Stomach smooth muscle (tissue), 2 donors: ENCODE results near the gene PNPLA7.
"Not testable (repeated sequence)": the region's sequence is repeated elsewhere in the genome, so short reads cannot be mapped to it uniquely, and the experiment has no call there.

Source experiments
- H3K27ac ChIP-seq: one replicate; pipeline ENCODE4 v1.7.0; 2013; ENCODE audit warnings: mild to moderate bottlenecking, low read length, inconsistent platforms
- H3K27me3 ChIP-seq, 2 donors: one replicate each; pipeline ENCODE4 v1.7.0; 2013; ENCODE audit warnings: low read length in 2 of 2; ENCODE audit not compliant: insufficient read depth in 2 of 2, control insufficient read depth in 1 of 2
- H3K36me3 ChIP-seq, 2 donors: one replicate each; pipeline ENCODE4 v1.7.0; 2013; ENCODE audit warnings: low read length in 2 of 2; ENCODE audit not compliant: control insufficient read depth in 2 of 2, insufficient read depth in 2 of 2
- H3K4me1 ChIP-seq: one replicate; pipeline ENCODE4 v1.7.0; 2013; ENCODE audit warnings: low read length; ENCODE audit not compliant: control insufficient read depth, insufficient read depth
- H3K4me3 ChIP-seq, 2 donors: one replicate each; pipeline ENCODE4 v1.7.0; 2013; ENCODE audit warnings: low read length in 2 of 2
- H3K9ac ChIP-seq, 2 donors: one replicate each; pipeline ENCODE4 v1.7.0; 2013; ENCODE audit warnings: low read length in 2 of 2, mild to moderate bottlenecking in 1 of 2
- H3K9me3 ChIP-seq, 2 donors: one replicate each; pipeline ENCODE4 v1.7.0; 2013; ENCODE audit warnings: low read length in 2 of 2; ENCODE audit not compliant: control insufficient read depth in 2 of 2
- donor health status: healthy.
- donor health status: Pancreatic carcinoma.

Gene PNPLA7

DNA sequence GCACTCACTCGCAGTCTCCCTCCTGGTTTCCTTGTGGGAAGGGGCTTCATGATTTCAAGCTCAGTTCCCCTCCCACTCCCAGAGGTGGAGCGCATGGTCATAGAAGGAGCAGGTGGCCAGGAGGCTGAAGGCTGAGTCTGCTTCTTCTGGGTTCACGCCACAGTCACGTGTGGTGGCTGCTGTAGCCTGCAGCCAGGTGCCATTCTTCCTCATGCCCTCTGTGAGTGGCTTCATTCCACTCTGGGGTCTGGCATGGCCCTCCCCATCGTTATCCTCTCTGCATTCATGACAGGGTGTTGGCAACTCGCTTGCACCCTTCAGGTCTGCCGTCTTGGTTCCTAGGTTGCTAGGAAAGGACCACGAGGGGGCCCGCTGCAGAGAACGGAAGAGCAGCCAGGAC, 5.0 kb upstream of the PNPLA7 start:
- peaks cover 14% of the 10 kb centered on the region for H3K4me1 ChIP-seq
- H3K9ac ChIP-seq = no peak overlapping the region
- no peaks in the 10 kb centered on the region for H3K27me3 ChIP-seq
- H3K27ac ChIP-seq = no peak overlapping the region
- no peak overlapping the region for H3K4me3 ChIP-seq
- H3K36me3 ChIP-seq = peaks cover 15 to 25% of the 10 kb centered on the region in 2 donors
- H3K9me3 ChIP-seq = no peaks in the 10 kb centered on the region

- Histone ChIP-seq H3K9ac (no peak overlapping the region), H3K4me3 (no peak overlapping the region), H3K9me3 (no peaks in the 10 kb centered on the region), H3K27me3 (no peaks in the 10 kb centered on the region), H3K36me3 (peaks cover 15 to 21% of the 10 kb centered on the region in 2 donors), H3K4me1 (peaks cover 18% of the 10 kb centered on the region), H3K27ac (no peak overlapping the region)
Measured at GRCh38 chr9:137554349-137554748, 4.1 kb upstream of the PNPLA7 start.

DNA sequence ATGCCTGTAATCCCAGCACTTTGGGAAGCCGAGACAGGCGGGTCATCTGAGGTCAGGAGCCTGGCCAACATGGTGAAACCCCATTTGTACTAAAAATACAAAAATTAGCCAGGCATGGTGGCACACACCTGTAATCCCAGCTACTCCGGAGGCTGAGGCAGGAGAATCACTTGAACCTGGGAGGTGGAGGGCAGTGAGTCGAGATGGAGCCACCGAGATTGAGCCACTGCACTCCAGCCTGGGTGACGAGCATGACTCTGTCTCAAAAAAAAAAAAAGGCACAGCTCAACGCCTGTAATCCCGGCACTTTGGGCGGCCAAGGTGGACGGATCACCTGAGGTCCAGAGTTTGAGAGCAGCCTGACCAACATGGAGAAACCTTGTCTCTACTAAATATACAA, 3.5 kb upstream of the PNPLA7 start:
- H3K4me3 ChIP-seq, H3K9ac ChIP-seq, H3K27ac ChIP-seq, H3K9me3 ChIP-seq, H3K27me3 ChIP-seq: not testable (repeated sequence)
- H3K4me1 ChIP-seq = peaks cover 18% of the 10 kb centered on the region
- H3K36me3 ChIP-seq = peaks cover 15 to 21% of the 10 kb centered on the region in 2 donors

DNA sequence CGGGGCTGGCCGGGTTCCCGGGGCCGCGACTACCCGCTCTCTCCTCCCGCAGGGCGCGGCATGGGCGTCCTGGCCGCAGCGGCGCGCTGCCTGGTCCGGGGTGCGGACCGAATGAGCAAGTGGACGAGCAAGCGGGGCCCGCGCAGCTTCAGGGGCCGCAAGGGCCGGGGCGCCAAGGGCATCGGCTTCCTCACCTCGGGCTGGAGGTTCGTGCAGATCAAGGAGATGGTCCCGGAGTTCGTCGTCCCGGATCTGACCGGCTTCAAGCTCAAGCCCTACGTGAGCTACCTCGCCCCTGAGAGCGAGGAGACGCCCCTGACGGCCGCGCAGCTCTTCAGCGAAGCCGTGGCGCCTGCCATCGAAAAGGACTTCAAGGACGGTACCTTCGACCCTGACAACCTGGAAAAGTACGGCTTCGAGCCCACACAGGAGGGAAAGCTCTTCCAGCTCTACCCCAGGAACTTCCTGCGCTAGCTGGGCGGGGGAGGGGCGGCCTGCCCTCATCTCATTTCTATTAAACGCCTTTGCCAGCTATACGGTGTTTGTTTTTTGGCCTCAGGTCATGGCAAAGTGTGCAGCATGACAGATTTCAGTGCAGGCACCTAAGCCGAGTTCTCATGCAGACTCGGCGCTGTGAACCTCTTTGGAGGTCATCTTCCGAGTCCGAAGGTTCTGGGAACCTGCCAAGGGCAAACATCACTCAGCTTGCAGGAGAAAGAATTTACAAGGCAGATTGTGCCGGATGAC, 2.0 kb upstream of the PNPLA7 start:
- Histone ChIP-seq H3K27ac (peak overlapping the region; percentile 77), H3K27me3 (no peaks in the 10 kb centered on the region), H3K36me3 (peaks cover 15 to 17% of the 10 kb centered on the region in 2 donors), H3K9ac (peak overlapping the region; percentile 69 to 76), H3K4me1 (peaks cover 22% of the 10 kb centered on the region), H3K9me3 (no peaks in the 10 kb centered on the region), H3K4me3 (peak overlapping the region; percentile 69 to 83)

DNA sequence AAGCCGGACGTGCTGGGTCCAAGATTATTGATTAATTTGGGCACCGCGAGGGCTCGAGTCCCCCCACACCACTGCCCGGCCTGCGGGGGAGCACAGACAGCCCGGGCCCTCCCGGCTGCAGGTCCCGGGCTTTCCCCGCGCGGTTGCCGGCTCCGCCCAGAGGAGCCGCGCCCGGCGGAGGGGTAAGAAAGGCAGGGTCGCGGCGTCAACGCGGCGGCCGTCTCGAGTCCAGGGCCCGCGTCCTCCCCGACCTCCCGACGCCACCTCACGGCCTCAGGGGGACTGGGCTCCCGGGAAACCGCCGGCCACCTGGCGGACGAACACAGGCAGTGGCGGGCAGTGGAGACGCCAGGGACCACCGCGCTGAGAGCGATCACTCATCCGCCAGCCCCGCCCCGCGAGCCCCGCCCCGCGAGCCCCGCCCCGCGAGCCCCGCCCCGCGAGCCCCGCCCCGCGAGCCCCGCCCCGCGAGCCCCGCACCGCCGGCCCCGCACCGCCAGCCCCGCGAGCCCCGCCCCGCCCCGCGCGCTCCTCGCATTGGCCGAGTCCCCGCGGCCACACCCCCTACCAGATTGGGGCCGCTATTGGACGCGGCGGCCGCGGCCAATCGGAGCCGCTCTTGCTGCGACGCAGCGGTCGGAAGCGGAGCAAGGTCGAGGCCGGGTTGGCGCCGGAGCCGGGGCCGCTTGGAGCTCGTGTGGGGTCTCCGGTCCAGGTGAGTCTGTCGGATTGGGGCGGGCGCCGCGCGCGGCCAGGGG, 1.2 kb upstream of the PNPLA7 start, which contains the start of gene MRPL41:
Gene MRPL41 (plus strand): TSS at position 616 of the 758 bp plus-strand sequence. CDS start 203 bp downstream, outside the sequence.
- peaks cover 14 to 16% of the 10 kb centered on the region in 2 donors for H3K36me3 ChIP-seq
- peak within 1 kb of the TSS; percentile 69 to 83 for H3K4me3 ChIP-seq
- H3K9ac ChIP-seq = peak within 1 kb of the TSS; percentile 69 to 76
- H3K4me1 ChIP-seq = peaks cover 22% of the 10 kb centered on the region
- no peaks in the 10 kb centered on the region for H3K9me3 ChIP-seq
- H3K27me3 ChIP-seq = no peaks in the 10 kb centered on the region
- peak within 1 kb of the TSS; percentile 77 for H3K27ac ChIP-seq

GRCh38 chr9:137550958-137551263, 709 bp upstream of the PNPLA7 start:
- H3K9me3 ChIP-seq, H3K27me3 ChIP-seq: not testable (repeated sequence)
- Histone ChIP-seq H3K27ac (peak overlapping the region; percentile 41), H3K4me3 (peak overlapping the region; percentile 32 to 79), H3K4me1 (peaks cover 17% of the 10 kb centered on the region), H3K9ac (peak overlapping the region; percentile 47 to 58), H3K36me3 (peaks cover 9 to 11% of the 10 kb centered on the region in 2 donors)

DNA sequence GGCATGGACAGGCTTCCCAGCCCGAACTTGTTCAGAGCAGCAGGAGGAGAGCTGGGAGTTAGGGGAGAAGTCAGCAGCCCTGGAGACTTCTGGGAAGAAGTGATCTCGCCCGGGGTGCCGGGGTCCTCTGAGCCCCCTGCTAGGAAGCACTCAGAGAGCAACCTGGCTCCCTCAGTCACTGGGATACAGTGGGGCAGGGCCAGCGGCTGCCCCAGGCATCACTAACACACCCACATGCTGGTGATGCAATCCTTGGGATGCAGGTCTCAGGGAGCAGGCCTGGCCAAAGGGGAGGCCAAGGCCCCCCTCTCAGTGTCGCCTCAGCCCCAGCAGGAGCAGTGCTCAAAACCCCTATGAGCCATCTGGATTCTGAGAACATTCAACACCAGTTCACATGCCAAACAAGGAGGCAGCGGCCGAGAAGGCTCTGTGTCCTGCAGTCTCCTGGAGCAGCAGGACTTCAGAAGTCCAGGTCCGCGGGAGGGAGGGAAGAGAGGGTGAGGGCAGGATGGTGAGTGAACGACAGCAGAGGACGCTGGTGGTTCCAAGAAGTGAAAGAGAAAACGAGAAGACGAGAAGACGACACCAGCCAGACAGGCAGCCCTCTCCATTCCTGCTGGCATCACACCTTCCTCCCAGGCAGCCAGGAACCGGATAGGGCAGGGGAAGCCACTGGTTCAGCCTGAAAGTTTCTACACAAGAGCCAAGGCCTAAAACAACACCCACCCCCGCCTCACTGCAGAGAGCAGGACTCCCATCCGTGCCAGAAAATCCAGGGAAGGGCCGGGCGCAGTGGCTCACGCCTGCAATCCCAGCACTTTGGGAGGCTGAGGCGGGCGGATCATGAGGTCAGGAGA, 2.3 kb downstream of the PNPLA7 start:
- Histone ChIP-seq H3K27me3 (no peaks in the 10 kb centered on the region), H3K4me1 (peaks cover 17% of the 10 kb centered on the region), H3K36me3 (no peaks in the 10 kb centered on the region), H3K27ac (no peak overlapping the region), H3K9ac (no peak overlapping the region), H3K9me3 (no peaks in the 10 kb centered on the region), H3K4me3 (no peak overlapping the region)

DNA sequence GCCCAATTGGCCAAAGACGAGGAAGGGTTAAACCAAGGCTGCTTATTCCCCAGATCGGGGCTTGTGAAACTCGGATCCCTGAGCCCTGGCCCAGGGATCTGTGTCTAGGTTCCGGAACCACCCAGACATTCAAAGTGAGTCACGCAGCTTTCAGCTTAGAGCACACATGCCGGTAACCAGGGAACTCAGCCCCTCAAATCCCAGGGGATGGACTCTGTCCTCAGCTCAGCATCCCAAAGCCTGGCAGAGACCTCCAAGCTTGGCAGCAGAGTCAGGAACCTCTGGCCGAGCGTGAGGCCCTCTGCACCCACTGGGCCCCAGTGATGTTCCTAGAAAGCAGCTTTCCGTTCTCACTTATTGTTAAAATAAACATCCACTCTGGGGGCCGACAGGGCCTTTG, 5.1 kb downstream of the PNPLA7 start:
- no peak overlapping the region for H3K27ac ChIP-seq
- no peaks in the 10 kb centered on the region for H3K9me3 ChIP-seq
- peaks cover 8% of the 10 kb centered on the region for H3K4me1 ChIP-seq
- peaks cover 0 to 2% of the 10 kb centered on the region in 2 donors for H3K36me3 ChIP-seq
- no peaks in the 10 kb centered on the region for H3K27me3 ChIP-seq
- no peak overlapping the region for H3K4me3 ChIP-seq
- H3K9ac ChIP-seq = no peak overlapping the region

- Histone ChIP-seq H3K9ac (no peak overlapping the region), H3K27ac (no peak overlapping the region), H3K4me1 (peaks cover 4% of the 10 kb centered on the region), H3K9me3 (no peaks in the 10 kb centered on the region), H3K4me3 (no peak overlapping the region), H3K27me3 (no peaks in the 10 kb centered on the region), H3K36me3 (peaks cover 0 to 2% of the 10 kb centered on the region in 2 donors)
Measured at GRCh38 chr9:137544176-137544760, 5.9 kb downstream of the PNPLA7 start.

- H3K4me3 ChIP-seq = no peak overlapping the region
- H3K27me3 ChIP-seq = no peaks in the 10 kb centered on the region
- H3K27ac ChIP-seq = no peak overlapping the region
- peaks cover 0 to 2% of the 10 kb centered on the region in 2 donors for H3K36me3 ChIP-seq
- H3K4me1 ChIP-seq = peaks cover 4% of the 10 kb centered on the region
- H3K9me3 ChIP-seq = no peaks in the 10 kb centered on the region
- H3K9ac ChIP-seq = no peak overlapping the region
Measured at GRCh38 chr9:137543237-137543963, 6.8 kb downstream of the PNPLA7 start.
